HG03457 (cell line): ENCODE data around the gene CLPTM1L.
"Not testable (repeated sequence)": the region's sequence is repeated elsewhere in the genome, so short reads cannot be mapped to it uniquely, and the experiment has no call there.

Source experiments
- ATAC-seq: cut with Tn5 transposase; IDR thresholded peaks from one replicate; pipeline ENCODE4 v1.9.1; 2021; ENCODE audit warnings: moderate number of reproducible peaks; ENCODE audit not compliant: unreplicated experiment

CLPTM1L gene

GRCh38 chr5:1280177-1281037 is 64.5 kb downstream of the CLPTM1L start:
- no peak for ATAC-seq

GRCh38 chr5:1279443-1280151 is 65.3 kb downstream of the CLPTM1L start:
- no peak for ATAC-seq

GRCh38 chr5:1278656-1279442 is 66.0 kb downstream of the CLPTM1L start:
- no peak for ATAC-seq

- no peak for ATAC-seq
These were observed 66.7 kb downstream of the CLPTM1L start for GRCh38 chr5:1278216-1278615.

- no peak for ATAC-seq
These were observed 67.1 kb downstream of the CLPTM1L start for GRCh38 chr5:1277781-1278180.

- ATAC-seq, result no peak
These were observed 67.6 kb downstream of the CLPTM1L start for GRCh38 chr5:1277331-1277730.

- ATAC-seq, result no peak
These were observed 68.0 kb downstream of the CLPTM1L start for GRCh38 chr5:1276930-1277329.

- not testable (repeated sequence) for ATAC-seq
These were observed 69.2 kb downstream of the CLPTM1L start for GRCh38 chr5:1275397-1276391.

- no peak for ATAC-seq
These were observed 70.4 kb downstream of the CLPTM1L start for GRCh38 chr5:1274471-1274870.

GRCh38 chr5:1273745-1274144 is 71.2 kb downstream of the CLPTM1L start:
- no peak for ATAC-seq

- no peak for ATAC-seq
These were observed 72.7 kb downstream of the CLPTM1L start for GRCh38 chr5:1272201-1272600.

- ATAC-seq, result no peak
These were observed 73.7 kb downstream of the CLPTM1L start for GRCh38 chr5:1270933-1271914.

GRCh38 chr5:1270426-1270825 is 74.5 kb downstream of the CLPTM1L start:
- no peak for ATAC-seq

GRCh38 chr5:1268666-1269065 is 76.2 kb downstream of the CLPTM1L start:
- ATAC-seq, result no peak

GRCh38 chr5:1268056-1268455 is 76.8 kb downstream of the CLPTM1L start:
- no peak for ATAC-seq
